ENCODE results near the gene LRIT2. TPM values are rescaled to one million over a fixed set of nuclear protein-coding genes. Genes with fewer than 3 reads are reported as not detected.

The LRIT2 gene
- total RNA-seq, 1 experiment from 2014 or later = not detected

- TF ChIP-seq ERG (CRISPR knock-in tag; IDR thresholded peaks at IDR 0.05) = no peak
Observed at GRCh38 chr10:84232376-84232775, 7.0 kb upstream of the LRIT2 start (continued).

GRCh38 chr10:84230359-84230758 lies 5.0 kb upstream of the LRIT2 start:
- peaks cover 4% of the 10 kb centered on the region for H3K27me3 Mint-ChIP-seq (ENCODE audit: low read depth)

More at GRCh38 chr10:84230359-84230758, 5.0 kb upstream of the LRIT2 start:
- Mint-ChIP-seq H3K36me3 (no peaks in the 10 kb centered on the region), H3K4me3 (no peak overlapping the region), H3K27ac (no peak overlapping the region), H3K4me1 (no peaks in the 10 kb centered on the region), H3K9me3 (no peaks in the 10 kb centered on the region)
- DNase-seq (ENCODE audit: low spot score) (no peak), ATAC-seq (no peak)
- ChIA-PET POLR2A (no interaction called here), CTCF (no interaction called here)
- no peak for TF ChIP-seq ZNF416 (CRISPR knock-in tag; IDR thresholded peaks at IDR 0.05)
- no peak for TF ChIP-seq MLX (CRISPR knock-in tag; IDR thresholded peaks at IDR 0.05)
- TF ChIP-seq FOXP4 (CRISPR knock-in tag; IDR thresholded peaks at IDR 0.05) = no peak
- TF ChIP-seq NFATC4 (CRISPR knock-in tag; IDR thresholded peaks at IDR 0.05) = no peak
- TF ChIP-seq IRF2 (CRISPR knock-in tag; IDR thresholded peaks at IDR 0.05; ENCODE audit: borderline replicate concordance, low read depth) = no peak
- no peak for TF ChIP-seq PREB (CRISPR knock-in tag; IDR thresholded peaks at IDR 0.05; ENCODE audit: borderline replicate concordance)
- no peak for TF ChIP-seq MXD4 (CRISPR knock-in tag; IDR thresholded peaks at IDR 0.05; ENCODE audit: borderline replicate concordance)
- TF ChIP-seq ZNF281 (CRISPR knock-in tag; IDR thresholded peaks at IDR 0.05) = no peak
- no peak for TF ChIP-seq FOXJ3 (CRISPR knock-in tag; IDR thresholded peaks at IDR 0.05; ENCODE audit: borderline replicate concordance)
- TF ChIP-seq CREM (CRISPR knock-in tag; IDR thresholded peaks at IDR 0.05) = no peak
- no peak for TF ChIP-seq GRHL2 (CRISPR knock-in tag; IDR thresholded peaks at IDR 0.05; ENCODE audit: insufficient replicate concordance, severe bottlenecking)
- no peak for TF ChIP-seq KAT7 (CRISPR knock-in tag; IDR thresholded peaks at IDR 0.05; ENCODE audit: borderline replicate concordance)
- TF ChIP-seq NFE2L1 (CRISPR knock-in tag; IDR thresholded peaks at IDR 0.05) = no peak
